Stomach (tissue), 4 donors: ENCODE measurements around the gene IKZF4.

Experiments used
- POLR2A ChIP-seq, 4 donors: fragments of 450-650 bp; IDR thresholded peaks; one replicate each; pipeline ENCODE4 v1.6.1; 2016; ENCODE audit warnings: antibody characterized with exemption in 4 of 4, control low read depth in 2 of 4, mild to moderate bottlenecking in 1 of 4, moderate library complexity in 1 of 4
- POLR2AphosphoS5 ChIP-seq, 3 donors: sonication (generic); formaldehyde crosslinking; IDR thresholded peaks; one replicate each; pipeline ENCODE4 v1.6.1; 2016; ENCODE audit warnings: antibody characterized with exemption in 3 of 3
- TF ChIP-seq, protein P1 (sequence below), 7 experiments: fragments of 450-650 bp in 4 of 7; fragments of 200-600 bp in 3 of 7; sonication (generic) in 3 of 7; IDR thresholded peaks; one replicate each; pipeline ENCODE4 v1.5.1; 2016 to 2019; ENCODE audit warnings: antibody characterized with exemption in 7 of 7, control low read depth in 2 of 7, mild to moderate bottlenecking in 1 of 7

DNA sequence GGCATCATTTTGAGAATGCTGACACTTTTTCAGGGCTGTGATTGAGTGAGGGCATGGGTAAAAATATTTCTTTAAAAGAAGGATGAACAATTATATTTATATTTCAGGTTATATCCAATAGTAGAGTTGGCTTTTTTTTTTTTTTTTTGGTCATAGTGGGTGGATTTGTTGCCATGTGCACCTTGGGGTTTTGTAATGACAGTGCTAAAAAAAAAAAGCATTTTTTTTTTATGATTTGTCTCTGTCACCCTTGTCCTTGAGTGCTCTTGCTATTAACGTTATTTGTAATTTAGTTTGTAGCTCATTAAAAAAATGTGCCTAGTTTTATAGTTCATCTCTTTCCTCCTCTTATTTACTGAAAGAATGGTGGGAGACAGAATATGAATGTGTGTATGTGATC, 48.4 kb upstream of the IKZF4 start:
- TF ChIP-seq, protein P1, sequence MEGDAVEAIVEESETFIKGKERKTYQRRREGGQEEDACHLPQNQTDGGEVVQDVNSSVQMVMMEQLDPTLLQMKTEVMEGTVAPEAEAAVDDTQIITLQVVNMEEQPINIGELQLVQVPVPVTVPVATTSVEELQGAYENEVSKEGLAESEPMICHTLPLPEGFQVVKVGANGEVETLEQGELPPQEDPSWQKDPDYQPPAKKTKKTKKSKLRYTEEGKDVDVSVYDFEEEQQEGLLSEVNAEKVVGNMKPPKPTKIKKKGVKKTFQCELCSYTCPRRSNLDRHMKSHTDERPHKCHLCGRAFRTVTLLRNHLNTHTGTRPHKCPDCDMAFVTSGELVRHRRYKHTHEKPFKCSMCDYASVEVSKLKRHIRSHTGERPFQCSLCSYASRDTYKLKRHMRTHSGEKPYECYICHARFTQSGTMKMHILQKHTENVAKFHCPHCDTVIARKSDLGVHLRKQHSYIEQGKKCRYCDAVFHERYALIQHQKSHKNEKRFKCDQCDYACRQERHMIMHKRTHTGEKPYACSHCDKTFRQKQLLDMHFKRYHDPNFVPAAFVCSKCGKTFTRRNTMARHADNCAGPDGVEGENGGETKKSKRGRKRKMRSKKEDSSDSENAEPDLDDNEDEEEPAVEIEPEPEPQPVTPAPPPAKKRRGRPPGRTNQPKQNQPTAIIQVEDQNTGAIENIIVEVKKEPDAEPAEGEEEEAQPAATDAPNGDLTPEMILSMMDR (IDR thresholded peaks at IDR 0.05), result no peak
- no peak for TF ChIP-seq POLR2A (IDR thresholded peaks at IDR 0.05)
- TF ChIP-seq POLR2AphosphoS5 (IDR thresholded peaks at IDR 0.05), result no peak
